Ovary (tissue), 9 donors: ENCODE results near the gene KMO. TPM values are rescaled to one million over a fixed set of nuclear protein-coding genes. Genes with fewer than 3 reads are reported as not detected.

ENCODE experiments used
- DNase-seq, 5 donors: peaks; one replicate each; pipeline ENCODE4 v3.0.0-alpha.2; 2019 to 2020
- H3K27ac ChIP-seq, 2 donors: fragments of 200-600 bp; one replicate each; pipeline versions ENCODE4 v1.5.1 to v1.8.0; 2019 to 2022
- H3K27me3 ChIP-seq: fragments of 200-600 bp; one replicate; pipeline ENCODE4 v1.8.0; 2022
- H3K36me3 ChIP-seq: fragments of 200-600 bp; sonication (generic); one replicate; pipeline ENCODE4 v1.5.1; 2019
- H3K4me1 ChIP-seq: one replicate; pipeline ENCODE4 v1.8.1; 2013; ENCODE audit warnings: mild to moderate bottlenecking, moderate library complexity; ENCODE audit not compliant: insufficient read depth
- H3K4me3 ChIP-seq: fragments of 200-600 bp; sonication (generic); one replicate; pipeline ENCODE4 v1.5.1; 2017
- H3K9me3 ChIP-seq, 2 donors: fragments of 200-600 bp in 1 of 2; sonication (generic) in 1 of 2; one replicate each; pipeline versions ENCODE4 v1.5.1 to v1.8.1; 2013 to 2019; ENCODE audit warnings: mild to moderate bottlenecking in 1 of 2, moderate library complexity in 1 of 2
- EP300 ChIP-seq: sonication (generic); formaldehyde crosslinking; IDR thresholded peaks from one replicate; pipeline ENCODE4 v1.6.1; 2017; ENCODE audit warnings: antibody characterized with exemption
- POLR2A ChIP-seq: fragments of 450-650 bp; IDR thresholded peaks from one replicate; pipeline ENCODE4 v1.6.1; 2017; ENCODE audit warnings: antibody characterized with exemption, mild to moderate bottlenecking, moderate library complexity
- WGBS, 3 donors: extraction: QIAGEN DNeasy Blood & Tissue Kit in 1 of 3; methylation state at CpG; one replicate each; pipeline versions ENCODE4 v1.1.5 to v1.1.7; 2013 to 2017; 5-methylcytosine and 5-hydroxymethylcytosine counted together
- intact Hi-C, 4 donors: fragments of 100-400 bp; cut with DNase I; formaldehyde crosslinking; loops; one replicate each; pipeline versions ENCODE4 v1.11.0 to v1.15.1; 2022 to 2023
- polyA plus RNA-seq, 2 donors: library from polyadenylated mRNA; stranded (reverse); fragments of 200-250 nt in 1 of 2; fragments of 350-450 nt in 1 of 2; fragmentation: Illumina TruSeq in 1 of 2; extraction: RNeasy Lipid Tissue Mini Kit (QIAGEN cat#74804) in 1 of 2; gene quantifications; one replicate each; pipeline ENCODE4 v1.2.3, GENCODE V29; 2013 to 2014
- total RNA-seq, 7 donors: library from RNA; depleted of rRNA in 2 of 7; stranded (reverse); fragments of >200 nt in 2 of 7; fragmentation: NEBNext Ultra II Directional in 3 of 7; extraction: Animal tissue kit (Norgen Biotek cat#: 25700) in 3 of 7; gene quantifications; one replicate each; pipeline versions ENCODE4 v1.1.0 to v1.2.4, GENCODE V29; 2016 to 2023
- TF ChIP-seq, protein P1 (sequence below), 3 donors: fragments of 450-650 bp in 2 of 3; fragments of 200-600 bp in 1 of 3; IDR thresholded peaks; one replicate each; pipeline versions ENCODE4 v1.5.1 to v1.8.0; 2016 to 2022; ENCODE audit warnings: antibody characterized with exemption in 3 of 3, mild to moderate bottlenecking in 1 of 3
- donor health status: DM: no; HTN: no; CAD: no; lungs with moderate emphysema.
- donor health status: DM: no; HTN: no; CAD: no.
- donor health status: Bipolar disorder and iron deficiency.
- donor health status: DM: yes; HTN: yes; CAD: no.
- donor health status: DM: no; HTN: no; CAD: no.
- donor health status: DM: yes; HTN: yes; CAD: no.

KMO gene
- total and polyA plus RNA-seq, 9 donors = 0.12 to 2.0 (median 0.43) TPM; not detected in 1

DNA sequence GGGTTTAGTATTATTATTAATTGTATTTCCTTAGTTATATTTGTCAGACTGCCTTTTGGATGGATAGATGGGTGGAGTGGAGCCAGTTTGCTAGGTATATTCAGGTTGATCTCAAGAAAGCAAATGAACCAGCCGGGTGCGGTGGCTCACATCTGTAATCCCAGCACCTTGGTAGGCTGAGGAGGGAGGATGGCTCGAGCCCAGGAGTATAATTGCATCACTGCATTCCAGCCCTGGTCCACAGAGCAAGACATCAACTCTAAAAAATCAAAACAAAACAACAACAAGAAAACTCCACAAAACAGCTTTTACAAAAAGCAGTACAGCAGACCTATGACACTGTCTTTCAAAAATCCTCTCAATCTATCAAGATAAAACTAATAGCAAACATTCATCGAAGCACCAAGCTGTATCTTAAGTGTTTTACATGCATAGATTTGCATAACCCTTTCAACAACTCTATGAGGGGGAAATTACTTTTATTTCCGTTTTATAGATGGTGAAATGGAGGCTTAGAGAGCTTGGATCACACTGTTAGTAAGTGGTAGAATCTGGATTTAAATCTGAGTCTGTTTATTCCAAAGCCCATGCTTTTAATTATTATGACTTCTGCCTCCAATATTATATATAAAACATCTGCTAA is 25.5 kb downstream of the KMO start:
- TF ChIP-seq POLR2A (no peak), EP300 (no peak)
- TF ChIP-seq, protein P1, sequence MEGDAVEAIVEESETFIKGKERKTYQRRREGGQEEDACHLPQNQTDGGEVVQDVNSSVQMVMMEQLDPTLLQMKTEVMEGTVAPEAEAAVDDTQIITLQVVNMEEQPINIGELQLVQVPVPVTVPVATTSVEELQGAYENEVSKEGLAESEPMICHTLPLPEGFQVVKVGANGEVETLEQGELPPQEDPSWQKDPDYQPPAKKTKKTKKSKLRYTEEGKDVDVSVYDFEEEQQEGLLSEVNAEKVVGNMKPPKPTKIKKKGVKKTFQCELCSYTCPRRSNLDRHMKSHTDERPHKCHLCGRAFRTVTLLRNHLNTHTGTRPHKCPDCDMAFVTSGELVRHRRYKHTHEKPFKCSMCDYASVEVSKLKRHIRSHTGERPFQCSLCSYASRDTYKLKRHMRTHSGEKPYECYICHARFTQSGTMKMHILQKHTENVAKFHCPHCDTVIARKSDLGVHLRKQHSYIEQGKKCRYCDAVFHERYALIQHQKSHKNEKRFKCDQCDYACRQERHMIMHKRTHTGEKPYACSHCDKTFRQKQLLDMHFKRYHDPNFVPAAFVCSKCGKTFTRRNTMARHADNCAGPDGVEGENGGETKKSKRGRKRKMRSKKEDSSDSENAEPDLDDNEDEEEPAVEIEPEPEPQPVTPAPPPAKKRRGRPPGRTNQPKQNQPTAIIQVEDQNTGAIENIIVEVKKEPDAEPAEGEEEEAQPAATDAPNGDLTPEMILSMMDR (IDR thresholded peaks at IDR 0.05) = no peak
- Histone ChIP-seq H3K9me3 (no peaks in the 10 kb centered on the region), H3K4me1 (no peaks in the 10 kb centered on the region), H3K36me3 (no peaks in the 10 kb centered on the region), H3K27ac (no peak overlapping the region), H3K4me3 (no peak overlapping the region), H3K27me3 (no peaks in the 10 kb centered on the region)
- intact Hi-C loops = no loop called here
- no peak for DNase-seq
- WGBS, 3 donors = 54 to 66% (median 62%) methylated on average over 5 of the region's 5 CpGs

DNA sequence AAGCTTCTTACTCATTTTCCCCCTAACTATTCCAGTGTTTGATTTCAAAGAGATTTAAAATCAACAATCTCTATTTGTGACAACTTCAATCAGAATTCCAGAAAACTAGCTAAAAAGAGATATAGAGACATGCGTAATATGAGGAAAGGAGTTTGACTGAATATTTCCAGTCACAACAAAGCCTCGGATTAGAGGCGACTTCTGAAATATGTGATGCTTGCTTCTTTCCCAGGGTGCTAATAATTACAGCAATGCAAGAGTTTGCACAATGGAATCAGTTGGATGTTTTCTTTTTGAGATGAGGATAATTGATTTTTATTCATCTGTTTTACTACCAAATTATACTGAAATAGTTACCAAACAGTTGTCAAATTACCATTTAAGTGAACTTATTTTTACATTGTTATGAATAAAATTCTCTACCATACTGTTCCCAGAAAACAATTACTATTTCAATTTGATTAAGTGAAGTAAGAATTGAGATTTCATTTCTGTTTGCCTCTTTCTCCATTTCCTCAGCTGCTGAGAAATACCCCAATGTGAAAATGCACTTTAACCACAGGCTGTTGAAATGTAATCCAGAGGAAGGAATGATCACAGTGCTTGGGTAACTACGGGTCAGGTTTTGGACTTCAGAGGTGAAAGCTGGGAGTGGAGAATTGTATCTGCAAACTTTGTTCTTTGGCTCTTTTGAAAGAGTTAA is 28.1 kb downstream of the KMO start:
- no peak overlapping the region for H3K4me3 ChIP-seq
- intact Hi-C loops = no loop called here
- no peak for TF ChIP-seq EP300
- TF ChIP-seq POLR2A = no peak
- TF ChIP-seq, protein P1 (IDR thresholded peaks at IDR 0.05) = no peak
- H3K4me1 ChIP-seq = no peaks in the 10 kb centered on the region
- H3K27ac ChIP-seq = no peak overlapping the region
- no peak for DNase-seq
- H3K36me3 ChIP-seq = no peaks in the 10 kb centered on the region
- H3K9me3 ChIP-seq = no peaks in the 10 kb centered on the region
- 83 to 89% (median 83%) methylated on average over 4 of the region's 4 CpGs for WGBS, 3 donors
- H3K27me3 ChIP-seq = no peaks in the 10 kb centered on the region

DNA sequence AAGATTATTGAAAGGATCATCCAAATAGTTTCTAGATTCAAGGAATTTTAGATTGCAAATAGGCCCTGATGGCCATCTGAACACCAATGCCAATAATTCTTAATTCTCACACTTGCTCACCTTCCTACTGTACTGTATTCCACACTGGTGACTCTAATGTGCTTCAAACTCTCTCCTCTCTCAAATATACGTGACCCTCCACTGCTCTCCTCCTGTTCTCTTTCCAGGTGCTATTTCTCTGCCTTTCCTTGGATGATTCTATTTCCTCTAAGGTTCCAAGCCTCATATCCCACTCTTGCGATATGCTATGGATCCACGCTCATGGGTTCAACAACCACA is 28.6 kb downstream of the KMO start:
- Histone ChIP-seq H3K4me3 (no peak overlapping the region), H3K27me3 (no peaks in the 10 kb centered on the region), H3K9me3 (no peaks in the 10 kb centered on the region), H3K4me1 (no peaks in the 10 kb centered on the region), H3K27ac (no peak overlapping the region), H3K36me3 (no peaks in the 10 kb centered on the region)
- DNase-seq = no peak
- 86 to 89% (median 89%) methylated on average over 3 of the region's 3 CpGs for WGBS, 3 donors
- TF ChIP-seq POLR2A (no peak), EP300 (no peak)
- TF ChIP-seq, protein P1 (IDR thresholded peaks at IDR 0.05) = no peak
- intact Hi-C loops = no loop called here

DNA sequence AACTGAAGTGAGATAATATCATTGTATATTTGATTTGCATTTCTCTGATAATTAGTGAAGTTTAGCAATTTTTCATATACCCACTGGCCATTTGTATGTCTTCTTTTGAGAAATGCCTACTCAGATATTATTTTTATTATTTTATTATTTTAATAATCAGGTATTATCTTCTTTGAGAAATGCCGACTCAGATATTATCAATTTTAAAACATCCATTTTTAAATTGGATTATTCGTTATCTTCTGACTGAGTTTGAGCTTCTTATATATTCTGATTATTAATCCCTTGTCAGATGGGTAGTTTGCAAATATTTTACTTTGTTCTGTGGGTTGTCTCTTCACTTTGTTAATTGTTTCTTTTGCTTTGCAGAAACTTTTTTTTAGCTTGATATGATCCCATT is 37.7 kb downstream of the KMO start:
- Histone ChIP-seq H3K27me3 (no peaks in the 10 kb centered on the region), H3K36me3 (no peaks in the 10 kb centered on the region), H3K4me1 (no peaks in the 10 kb centered on the region), H3K4me3 (no peak overlapping the region), H3K9me3 (no peaks in the 10 kb centered on the region), H3K27ac (no peak overlapping the region)
- intact Hi-C loops = no loop called here
- TF ChIP-seq EP300 = no peak
- TF ChIP-seq, protein P1 (IDR thresholded peaks at IDR 0.05) = no peak
- no peak for TF ChIP-seq POLR2A
- DNase-seq = no peak
- WGBS, 3 donors = 88 to 95% (median 88%) methylated on average over 2 of the region's 2 CpGs
